Measurements from ENCODE around the gene DLL4. TPM values are rescaled to one million over a fixed set of nuclear protein-coding genes. Genes with fewer than 3 reads are reported as not detected.

DLL4 gene
- total RNA-seq, 8 experiments from 2014 or later, result 0.40 to 20.2 (median 3.0) TPM

- no peak for ATAC-seq (replicated peaks in 6 of 8)
- in situ Hi-C loops (cut with MboI; ENCODE audit: low pct_unique_long_range_greater_than_20kb in 2 of 9, low sequenced_read_pairs in 9 of 9, unreplicated experiment in 9 of 9), result no loop called here
- H3K4me3 ChIP-seq, result no peak overlapping the region
These were observed 34.1 kb downstream of the DLL4 start for GRCh38 chr15:40963201-40963600.

DNA sequence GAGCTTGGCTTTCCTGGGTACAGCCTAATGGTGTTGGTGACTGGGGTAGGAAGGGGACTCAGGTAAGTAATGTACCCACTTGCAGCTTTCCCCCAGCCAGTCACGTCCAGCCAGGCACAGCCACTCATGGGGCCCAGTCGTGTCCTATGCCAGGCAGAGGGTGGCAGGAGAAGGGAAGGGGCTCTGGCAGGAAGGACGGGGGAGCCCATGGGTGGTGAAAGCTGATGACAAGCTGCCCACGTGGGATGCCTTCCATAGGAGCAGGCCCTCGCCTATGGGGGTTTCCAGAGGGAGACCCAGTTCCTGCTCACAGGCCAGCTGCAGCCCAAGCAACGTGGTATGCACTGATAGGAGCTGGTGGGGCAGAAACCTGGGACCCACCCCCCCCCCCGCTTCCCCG, 34.9 kb downstream of the DLL4 start:
- Histone ChIP-seq H3K27ac (no peak overlapping the region), H3K4me3 (no peak overlapping the region), H3K4me1 (replicated peaks in 1 of 2) (peaks cover 7 to 16% of the 10 kb centered on the region in 2 donors)
- no CpG with 5 or more reads among the region's 8 CpGs for WGBS, 10 experiments
- no peak for ATAC-seq (replicated peaks in 6 of 8)
- in situ Hi-C loops (cut with MboI; ENCODE audit: low pct_unique_long_range_greater_than_20kb in 2 of 9, low sequenced_read_pairs in 9 of 9, unreplicated experiment in 9 of 9), result no loop called here

More at GRCh38 chr15:40963201-40963600, 34.1 kb downstream of the DLL4 start:
- WGBS, 10 experiments, result 42 to 96% (median 89%) methylated on average over 1 to 9 of the region's 12 CpGs
- Histone ChIP-seq H3K4me1 (replicated peaks in 1 of 2) (peaks cover 7 to 16% of the 10 kb centered on the region in 2 donors), H3K27ac (no peak overlapping the region)

DNA sequence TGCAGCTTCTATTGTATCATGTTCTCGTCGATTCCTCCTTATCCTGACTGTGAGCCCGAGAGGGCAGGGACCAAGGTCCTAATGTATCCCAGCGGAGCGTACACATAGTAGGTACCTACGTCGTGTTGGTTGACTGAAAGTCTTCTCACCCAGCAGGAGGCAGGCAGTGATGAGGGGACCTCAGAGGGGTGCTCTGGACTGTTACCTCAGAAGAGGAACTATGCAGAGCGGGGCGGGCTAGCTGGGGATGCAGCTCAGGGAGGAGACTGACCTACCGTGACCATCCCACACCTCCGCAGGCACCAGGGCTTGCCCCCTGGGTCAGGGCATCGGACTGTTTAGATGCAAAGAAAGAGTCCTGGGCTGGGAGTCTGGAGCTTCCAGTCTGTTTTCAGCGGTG, 35.5 kb downstream of the DLL4 start:
- 58 to 100% (median 82%) methylated on average over 2 to 3 of the region's 13 CpGs; no CpG with 5 or more reads in 6 of the 10 experiments for WGBS, 10 experiments
- peaks cover 7 to 12% of the 10 kb centered on the region in 2 donors for H3K4me1 ChIP-seq (replicated peaks in 1 of 2)
- in situ Hi-C loops (cut with MboI; ENCODE audit: low pct_unique_long_range_greater_than_20kb in 2 of 9, low sequenced_read_pairs in 9 of 9, unreplicated experiment in 9 of 9), result no loop called here
- no peak for ATAC-seq (replicated peaks in 6 of 8)
- H3K4me3 ChIP-seq, result no peak overlapping the region
- no peak overlapping the region for H3K27ac ChIP-seq

DNA sequence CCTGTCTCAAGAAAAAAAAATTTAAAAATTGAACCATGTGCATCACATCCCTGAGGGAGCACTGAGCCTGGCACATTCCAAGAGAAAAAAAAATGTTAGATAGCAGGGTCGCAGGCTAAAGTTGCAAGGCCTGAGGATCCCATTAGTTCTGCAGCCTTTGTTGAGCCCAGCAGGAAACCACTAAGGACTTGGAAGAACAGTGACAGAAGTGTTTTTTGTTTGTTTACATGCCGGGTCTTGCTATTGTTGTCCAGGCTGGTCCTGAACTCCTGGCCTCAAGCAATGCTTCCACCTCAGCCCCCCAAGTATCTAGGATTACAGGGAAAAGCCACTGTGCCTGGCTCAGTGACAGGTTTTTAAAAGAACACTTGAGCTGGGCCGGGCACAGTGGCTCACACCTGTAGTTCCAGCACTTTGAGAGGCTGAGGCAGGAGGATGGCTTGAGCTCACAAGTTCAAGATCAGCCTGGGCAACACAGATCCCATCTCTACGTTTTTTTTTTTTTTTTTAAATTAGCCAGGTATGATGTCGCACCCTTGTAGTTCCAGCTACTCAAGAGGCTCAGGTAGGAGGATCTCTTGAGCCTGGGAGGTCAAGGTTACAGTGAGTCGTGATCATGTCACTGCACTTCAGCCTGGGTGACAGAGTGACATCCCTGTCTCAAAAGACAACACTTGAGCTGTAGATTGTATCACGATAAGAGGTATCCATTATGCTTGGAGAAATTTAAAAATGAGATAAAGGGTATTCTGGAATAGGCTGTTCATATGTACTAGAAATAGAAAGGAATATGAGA, 39.3 kb downstream of the DLL4 start:
- no peak overlapping the region for H3K27ac ChIP-seq
- no peak overlapping the region for H3K4me3 ChIP-seq
- ATAC-seq (replicated peaks in 6 of 8), result no peak
- WGBS, 10 experiments, result 13 to 87% (median 53%) methylated on average over 1 to 6 of the region's 7 CpGs; no CpG with 5 or more reads in 2 of the 10 experiments
- H3K4me1 ChIP-seq (replicated peaks in 1 of 2), result peaks cover 7 to 10% of the 10 kb centered on the region in 2 donors
- in situ Hi-C loops (cut with MboI; ENCODE audit: low pct_unique_long_range_greater_than_20kb in 2 of 9, low sequenced_read_pairs in 9 of 9, unreplicated experiment in 9 of 9), result no loop called here

- no peak overlapping the region for H3K4me3 ChIP-seq
- H3K4me1 ChIP-seq (replicated peaks in 1 of 2), result peaks cover 7 to 10% of the 10 kb centered on the region in 2 donors
- no peak overlapping the region for H3K27ac ChIP-seq
- no peak for ATAC-seq (replicated peaks in 6 of 8)
- WGBS, 10 experiments, result 85 to 92% (median 88%) methylated on average over 4 to 8 of the region's 8 CpGs; no CpG with 5 or more reads in 3 of the 10 experiments
- in situ Hi-C loops (cut with MboI; ENCODE audit: low pct_unique_long_range_greater_than_20kb in 2 of 9, low sequenced_read_pairs in 9 of 9, unreplicated experiment in 9 of 9), result no loop called here
These were observed 40.2 kb downstream of the DLL4 start for GRCh38 chr15:40969363-40969762.

- in situ Hi-C loops (cut with MboI; ENCODE audit: low pct_unique_long_range_greater_than_20kb in 2 of 9, low sequenced_read_pairs in 9 of 9, unreplicated experiment in 9 of 9), result no loop called here
- no peak for ATAC-seq (replicated peaks in 6 of 8)
- WGBS, 10 experiments, result 70 to 100% (median 92%) methylated on average over 1 to 4 of the region's 4 CpGs; no CpG with 5 or more reads in 4 of the 10 experiments
These were observed 45.7 kb downstream of the DLL4 start for GRCh38 chr15:40974879-40975278.

DNA sequence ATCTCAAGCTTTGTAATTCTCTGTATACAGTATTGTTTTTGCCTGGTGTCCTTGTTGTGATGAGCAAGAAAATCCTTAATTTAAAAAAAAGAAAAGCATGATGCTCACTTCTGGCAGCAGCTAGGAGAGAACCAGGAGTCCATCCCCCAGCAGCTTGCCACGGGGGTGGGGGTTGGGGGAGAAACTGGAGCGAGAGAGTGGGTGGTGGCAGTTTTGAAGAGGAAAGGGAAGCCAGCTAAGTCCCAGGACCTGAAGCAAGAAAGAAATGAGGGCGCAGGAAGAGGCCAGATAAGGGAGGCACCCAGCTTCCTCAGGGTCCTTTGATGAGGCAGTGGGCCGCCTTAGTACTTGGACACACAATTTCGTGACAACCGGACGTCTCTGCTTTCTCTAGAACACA, 47.7 kb downstream of the DLL4 start:
- Histone ChIP-seq H3K4me1 (replicated peaks in 1 of 2) (no peaks in the 10 kb centered on the region), H3K4me3 (no peak overlapping the region), H3K27ac (no peak overlapping the region)
- ATAC-seq (replicated peaks in 6 of 8), result no peak
- WGBS, 10 experiments, result 20 to 100% (median 100%) methylated on average over 1 of the region's 7 CpGs; no CpG with 5 or more reads in 7 of the 10 experiments
- in situ Hi-C loops (cut with MboI; ENCODE audit: low pct_unique_long_range_greater_than_20kb in 2 of 9, low sequenced_read_pairs in 9 of 9, unreplicated experiment in 9 of 9), result no loop called here

More at GRCh38 chr15:40974879-40975278, 45.7 kb downstream of the DLL4 start:
- no peak overlapping the region for H3K4me3 ChIP-seq
- H3K27ac ChIP-seq, result no peak overlapping the region
- H3K4me1 ChIP-seq (replicated peaks in 1 of 2), result no peaks in the 10 kb centered on the region

GRCh38 chr15:40978141-40978540, 49.0 kb downstream of the DLL4 start:
- no peak for ATAC-seq (replicated peaks in 6 of 8)
- 50 to 100% (median 100%) methylated on average over 1 to 2 of the region's 2 CpGs; no CpG with 5 or more reads in 3 of the 10 experiments for WGBS, 10 experiments
- in situ Hi-C loops (cut with MboI; ENCODE audit: low pct_unique_long_range_greater_than_20kb in 2 of 9, low sequenced_read_pairs in 9 of 9, unreplicated experiment in 9 of 9), result no loop called here
- no peaks in the 10 kb centered on the region for H3K4me1 ChIP-seq (replicated peaks in 1 of 2)
- H3K4me3 ChIP-seq, result no peak overlapping the region
- H3K27ac ChIP-seq, result no peak overlapping the region

DNA sequence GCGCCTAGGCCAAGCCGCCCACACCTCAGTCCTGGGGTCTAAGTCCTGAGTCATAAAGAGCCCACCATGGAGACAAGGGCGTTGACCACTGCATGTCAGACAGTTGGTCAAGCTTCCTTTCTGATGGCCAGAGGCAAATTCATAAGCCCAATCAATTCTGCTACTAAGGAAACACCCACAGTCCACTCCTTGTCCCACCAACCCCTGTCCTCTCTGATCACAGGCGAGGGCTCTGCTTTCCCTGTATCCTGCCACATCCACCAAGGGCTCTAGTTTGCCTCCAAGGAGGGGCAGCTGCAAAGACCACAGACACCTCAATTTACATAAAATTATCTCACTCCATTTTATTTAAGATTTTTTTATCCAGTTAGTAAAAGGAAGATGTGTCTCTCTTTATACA, 49.4 kb downstream of the DLL4 start:
- peak in 3 of 8 experiments; percentile 51 to 69 (median 62) for ATAC-seq (replicated peaks in 6 of 8)
- Histone ChIP-seq H3K27ac (no peak overlapping the region), H3K4me1 (replicated peaks in 1 of 2) (no peaks in the 10 kb centered on the region), H3K4me3 (no peak overlapping the region)
- WGBS, 10 experiments, result 89 to 100% (median 94%) methylated on average over 1 to 4 of the region's 4 CpGs; no CpG with 5 or more reads in 4 of the 10 experiments
- in situ Hi-C loops (cut with MboI; ENCODE audit: low pct_unique_long_range_greater_than_20kb in 2 of 9, low sequenced_read_pairs in 9 of 9, unreplicated experiment in 9 of 9), result no loop called here

DNA sequence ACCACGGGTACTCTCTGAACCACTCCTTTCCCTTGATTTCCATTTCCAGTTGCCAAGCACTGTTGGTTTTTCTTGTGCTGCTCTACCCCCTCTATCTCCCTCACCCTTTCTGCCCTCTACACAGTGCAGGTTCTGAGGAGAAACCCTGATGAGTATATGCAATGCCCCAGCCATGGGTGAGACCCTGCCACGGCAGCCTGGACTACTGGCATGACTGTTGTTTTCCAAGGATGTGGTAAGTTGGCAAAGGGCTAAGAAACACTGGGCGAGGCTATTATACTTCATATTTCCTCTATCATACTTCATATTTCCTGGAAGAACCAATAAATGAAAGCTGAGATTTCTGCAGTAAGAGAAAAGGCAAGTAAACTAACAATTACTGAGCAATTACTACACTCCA, 52.0 kb downstream of the DLL4 start:
- WGBS, 10 experiments, result 60 to 100% (median 88%) methylated on average over 1 to 3 of the region's 3 CpGs; no CpG with 5 or more reads in 5 of the 10 experiments
- Histone ChIP-seq H3K4me1 (replicated peaks in 1 of 2) (no peaks in the 10 kb centered on the region), H3K27ac (no peak overlapping the region), H3K4me3 (no peak overlapping the region)
- in situ Hi-C loops (cut with MboI; ENCODE audit: low pct_unique_long_range_greater_than_20kb in 2 of 9, low sequenced_read_pairs in 9 of 9, unreplicated experiment in 9 of 9), result no loop called here
- no peak for ATAC-seq (replicated peaks in 6 of 8)

GRCh38 chr15:40982855-40983254, 53.7 kb downstream of the DLL4 start:
- no peak overlapping the region for H3K27ac ChIP-seq
- no peak for ATAC-seq (replicated peaks in 6 of 8)
- in situ Hi-C loops (cut with MboI; ENCODE audit: low pct_unique_long_range_greater_than_20kb in 2 of 9, low sequenced_read_pairs in 9 of 9, unreplicated experiment in 9 of 9), result no loop called here
- H3K4me1 ChIP-seq (replicated peaks in 1 of 2), result no peaks in the 10 kb centered on the region
- no peak overlapping the region for H3K4me3 ChIP-seq
- 33 to 97% (median 88%) methylated on average over 1 to 13 of the region's 13 CpGs; no CpG with 5 or more reads in 1 of the 10 experiments for WGBS, 10 experiments

GRCh38 chr15:40984406-40984805, 55.3 kb downstream of the DLL4 start:
- ATAC-seq (replicated peaks in 6 of 8), result no peak
- H3K27ac ChIP-seq, result no peak overlapping the region
- H3K4me3 ChIP-seq, result no peak overlapping the region
- WGBS, 10 experiments, result 90 to 100% (median 94%) methylated on average over 2 to 5 of the region's 5 CpGs; no CpG with 5 or more reads in 2 of the 10 experiments
- no peaks in the 10 kb centered on the region for H3K4me1 ChIP-seq (replicated peaks in 1 of 2)
- in situ Hi-C loops (cut with MboI; ENCODE audit: low pct_unique_long_range_greater_than_20kb in 2 of 9, low sequenced_read_pairs in 9 of 9, unreplicated experiment in 9 of 9), result no loop called here

- 66 to 100% (median 98%) methylated on average over 1 to 3 of the region's 4 CpGs; no CpG with 5 or more reads in 2 of the 10 experiments for WGBS, 10 experiments
- Histone ChIP-seq H3K4me1 (replicated peaks in 1 of 2) (no peaks in the 10 kb centered on the region), H3K27ac (no peak overlapping the region), H3K4me3 (no peak overlapping the region)
- ATAC-seq (replicated peaks in 6 of 8), result peak in 1 of 8 experiments; percentile 47
- in situ Hi-C loops (cut with MboI; ENCODE audit: low pct_unique_long_range_greater_than_20kb in 2 of 9, low sequenced_read_pairs in 9 of 9, unreplicated experiment in 9 of 9), result no loop called here
These were observed 55.8 kb downstream of the DLL4 start for GRCh38 chr15:40984964-40985363.
